Hypothalamus (tissue), 51 donors: Measurements from ENCODE around the gene NRSN2.
"Not testable (repeated sequence)": the region's sequence is repeated elsewhere in the genome, so short reads cannot be mapped to it uniquely, and the experiment has no call there.

ENCODE experiments used
- DNase-seq, 51 donors: peaks; one replicate each; lab custom pipeline; 2025; lab: John Stamatoyannopoulos, UW

NRSN2 gene

DNA sequence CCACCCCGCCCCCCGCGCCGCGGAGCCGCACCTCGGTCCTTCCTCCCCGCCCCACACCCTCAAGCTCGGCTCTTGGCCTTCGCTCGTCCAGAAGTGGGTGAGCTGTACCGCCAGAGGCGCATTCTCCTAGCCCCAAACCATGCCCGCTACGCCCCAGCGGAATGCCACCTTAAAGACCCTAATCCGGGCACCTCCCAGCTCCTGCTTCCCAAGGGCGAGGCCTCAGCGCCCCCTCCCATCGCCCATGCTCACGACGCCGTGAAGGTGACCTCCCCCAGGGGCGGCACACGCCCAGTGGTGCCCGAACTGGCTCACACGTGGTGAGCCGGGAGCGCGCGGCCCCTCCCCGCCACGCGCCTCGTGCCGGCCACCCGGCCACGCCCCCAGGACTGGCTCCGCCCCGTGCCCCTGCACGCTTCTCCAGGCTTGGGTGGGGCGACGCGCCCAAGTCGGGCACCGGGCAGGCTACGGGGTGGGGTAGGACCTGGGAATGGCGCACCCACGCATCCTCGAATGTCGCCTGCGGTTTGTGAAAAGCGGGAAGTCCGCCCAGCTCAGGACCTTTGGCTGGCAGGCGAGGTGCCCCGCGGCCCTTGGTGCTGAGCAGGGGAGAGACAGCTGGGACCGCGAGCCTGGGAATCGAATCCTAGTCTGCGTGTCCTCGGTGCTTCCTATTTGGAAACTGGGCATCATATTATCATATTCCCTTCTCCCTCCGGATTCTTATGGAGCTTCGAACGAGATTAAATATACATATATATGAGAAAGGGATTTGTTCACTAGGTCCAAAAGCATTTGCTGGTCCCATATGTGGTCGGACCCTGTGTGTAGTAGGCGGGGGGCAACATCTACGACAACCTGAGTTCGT, 22.5 kb upstream of the NRSN2 start:
- peak in 48 of 51 donors; percentile 29 to 87 (median 71) for DNase-seq

DNA sequence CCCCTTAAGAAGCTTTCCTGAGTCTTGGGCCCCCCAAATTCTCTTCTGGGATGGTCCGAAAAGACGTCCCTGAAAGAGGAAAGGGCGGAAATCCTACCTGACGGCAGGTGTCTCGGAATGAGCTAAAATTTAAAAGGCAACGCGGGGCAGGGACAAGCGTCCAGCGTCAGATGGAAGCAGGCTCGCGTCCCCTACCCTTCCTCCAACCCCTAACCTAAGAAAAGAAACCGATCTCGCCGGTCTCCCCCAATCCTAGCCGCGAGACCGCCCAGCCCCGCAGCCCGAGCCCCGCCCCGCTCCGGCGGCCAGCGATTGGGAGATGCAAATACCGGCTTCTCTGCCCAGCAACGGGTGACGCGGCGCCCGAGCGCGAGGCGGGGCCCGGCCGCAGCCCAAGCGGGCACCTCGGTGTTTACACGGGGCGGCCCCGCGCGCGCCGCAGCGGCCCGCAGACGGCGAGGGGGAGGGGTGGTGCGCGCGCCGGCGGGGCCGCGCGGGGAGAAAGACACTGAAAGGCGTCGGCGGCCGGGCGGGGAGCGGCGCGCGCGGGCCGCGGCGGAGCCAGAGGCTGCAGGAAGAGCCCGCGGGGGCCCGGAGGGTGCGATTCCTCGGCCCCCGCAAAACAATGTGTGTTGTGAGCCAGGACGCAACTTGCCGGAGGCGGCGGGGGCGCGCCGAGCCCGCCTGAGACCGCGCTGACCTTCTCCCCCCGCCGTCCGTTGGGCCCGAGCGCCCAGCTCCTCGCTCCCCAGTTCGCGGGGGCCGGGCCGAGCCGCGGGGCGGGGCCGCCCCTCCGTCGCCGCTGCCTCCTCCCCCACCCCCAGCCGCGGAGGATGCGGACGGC, 21.6 kb upstream of the NRSN2 start, which contains the start of gene SOX12:
Gene SOX12 (plus strand): TSS at position 508 of the 844 bp plus-strand sequence. CDS start 373 bp downstream, outside the sequence.
- DNase-seq, result peak in 50 of 51 donors; percentile 68 to 100 (median 96)

DNA sequence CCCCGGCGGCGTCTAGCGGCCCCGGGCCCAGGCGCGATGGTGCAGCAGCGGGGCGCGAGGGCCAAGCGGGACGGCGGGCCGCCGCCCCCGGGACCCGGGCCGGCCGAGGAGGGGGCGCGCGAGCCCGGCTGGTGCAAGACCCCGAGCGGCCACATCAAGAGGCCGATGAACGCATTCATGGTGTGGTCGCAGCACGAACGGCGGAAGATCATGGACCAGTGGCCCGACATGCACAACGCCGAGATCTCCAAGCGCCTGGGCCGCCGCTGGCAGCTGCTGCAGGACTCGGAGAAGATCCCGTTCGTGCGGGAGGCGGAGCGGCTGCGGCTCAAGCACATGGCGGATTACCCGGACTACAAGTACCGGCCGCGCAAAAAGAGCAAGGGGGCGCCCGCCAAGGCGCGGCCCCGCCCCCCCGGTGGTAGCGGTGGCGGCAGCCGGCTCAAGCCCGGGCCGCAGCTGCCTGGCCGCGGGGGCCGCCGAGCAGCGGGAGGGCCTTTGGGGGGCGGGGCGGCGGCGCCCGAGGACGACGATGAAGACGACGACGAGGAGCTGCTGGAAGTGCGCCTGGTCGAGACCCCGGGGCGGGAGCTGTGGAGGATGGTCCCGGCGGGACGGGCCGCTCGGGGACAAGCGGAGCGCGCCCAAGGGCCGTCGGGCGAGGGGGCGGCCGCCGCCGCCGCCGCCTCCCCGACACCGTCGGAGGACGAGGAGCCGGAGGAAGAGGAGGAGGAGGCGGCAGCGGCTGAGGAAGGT, 20.8 kb upstream of the NRSN2 start:
- DNase-seq, result peak in 46 of 51 donors; percentile 26 to 75 (median 60)

DNA sequence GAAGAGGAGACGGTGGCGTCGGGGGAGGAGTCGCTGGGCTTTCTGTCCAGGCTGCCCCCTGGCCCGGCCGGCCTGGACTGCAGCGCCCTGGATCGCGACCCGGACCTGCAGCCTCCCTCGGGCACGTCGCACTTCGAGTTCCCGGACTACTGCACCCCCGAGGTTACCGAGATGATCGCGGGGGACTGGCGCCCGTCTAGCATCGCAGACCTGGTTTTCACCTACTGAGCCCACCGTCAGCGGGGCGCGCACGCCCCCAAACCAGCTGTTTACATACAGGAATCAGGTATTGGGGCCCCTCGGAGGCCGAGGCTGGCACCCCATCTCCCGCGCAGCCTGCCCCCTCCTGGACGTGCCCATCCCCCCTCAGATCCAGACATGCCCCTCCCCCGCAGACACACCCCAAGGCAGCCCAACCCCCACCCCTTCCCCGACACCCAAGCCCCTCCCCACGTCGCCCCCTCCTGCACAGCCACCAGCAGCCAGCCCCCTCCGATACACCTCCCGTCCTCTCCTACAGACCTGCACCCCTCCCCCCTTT, 20.2 kb upstream of the NRSN2 start:
- DNase-seq, result peak in 9 of 51 donors; percentile 42 to 81 (median 54)

DNA sequence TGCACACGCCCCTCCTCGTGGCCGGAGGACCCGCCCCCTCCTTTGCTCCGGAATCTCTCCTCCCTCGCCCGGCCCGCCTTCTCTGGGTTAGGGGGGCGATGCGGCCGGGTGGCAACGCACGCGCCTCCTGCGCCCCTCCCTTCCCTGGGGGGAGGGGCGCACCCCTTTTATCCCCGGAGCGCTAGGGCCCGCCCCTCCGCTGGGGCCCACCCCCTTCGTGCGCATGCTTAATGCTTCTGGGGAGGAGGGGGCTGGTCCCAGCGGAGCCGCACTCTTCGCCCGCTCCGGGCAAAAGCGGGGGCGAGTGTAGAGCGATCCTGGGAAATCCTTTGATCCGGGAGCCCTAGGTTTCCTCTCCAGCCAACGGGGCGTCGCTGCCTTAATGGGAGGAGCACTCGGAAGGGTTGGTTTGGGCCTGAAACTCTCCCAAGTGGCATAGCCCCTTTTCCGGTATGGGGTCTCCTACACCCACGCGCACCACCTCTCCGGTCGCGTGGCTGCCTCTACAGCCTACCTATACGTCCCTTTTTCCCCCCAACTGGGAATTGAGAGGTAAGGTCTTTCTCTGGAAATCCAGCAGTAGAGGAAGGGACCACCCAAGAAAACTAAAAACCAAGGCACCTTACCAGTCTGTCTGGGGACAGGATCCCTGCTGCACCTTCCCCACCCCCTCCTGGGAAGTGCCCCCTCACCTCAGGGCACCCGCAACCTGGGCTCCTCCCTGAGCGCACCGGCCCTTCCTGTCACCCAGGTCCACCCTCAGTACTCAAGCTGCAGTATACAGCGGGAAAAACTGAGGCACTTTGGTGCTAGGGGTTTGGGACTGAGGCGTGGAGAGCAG, 19.5 kb upstream of the NRSN2 start:
- peak in 50 of 51 donors; percentile 36 to 92 (median 80) for DNase-seq

DNA sequence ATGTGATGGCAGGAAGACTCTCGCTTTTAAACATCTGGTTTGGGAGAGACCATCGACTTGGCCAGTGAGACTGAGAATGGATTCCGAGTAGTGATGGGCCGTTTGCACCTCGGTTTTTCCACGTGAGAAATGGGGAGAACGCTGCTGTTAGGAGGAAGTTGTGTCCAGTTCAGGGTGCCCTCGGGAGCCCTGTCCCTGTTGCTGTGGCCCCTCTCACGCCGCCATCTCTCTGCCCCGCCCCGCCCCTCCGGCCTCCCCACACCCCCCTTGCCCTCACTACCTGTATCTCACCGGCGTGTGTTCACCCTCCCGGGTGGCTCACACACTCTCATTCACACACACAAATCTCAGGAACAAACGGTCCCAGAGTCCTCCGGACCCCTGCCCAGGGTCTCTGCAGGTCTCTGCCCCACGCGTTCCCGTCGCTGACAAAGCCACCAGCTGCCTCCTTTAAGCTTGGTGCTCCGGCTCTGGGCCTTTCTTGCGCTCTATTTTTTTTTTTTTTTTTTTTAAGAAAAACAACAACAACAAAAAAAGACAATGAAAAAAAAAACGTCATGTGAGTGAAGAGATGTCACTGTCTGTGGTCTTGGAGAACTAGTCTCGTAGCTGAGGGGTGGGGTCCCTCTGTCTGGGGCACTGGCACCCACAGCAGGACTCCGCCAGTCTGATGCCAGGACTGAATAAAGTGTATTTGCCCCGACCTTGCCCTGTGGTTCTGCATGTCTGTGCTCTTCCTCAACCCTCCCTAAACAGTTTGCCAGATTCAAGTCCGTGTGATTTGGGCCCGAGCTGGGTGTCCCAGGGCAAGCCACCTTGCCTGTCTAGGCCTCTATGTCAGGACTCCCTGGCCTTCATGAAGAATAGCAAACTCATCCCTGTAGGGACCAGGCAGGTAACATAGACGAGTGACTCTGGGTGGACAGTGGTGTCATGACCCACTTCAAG, 18.6 kb upstream of the NRSN2 start:
- no peak for DNase-seq

DNA sequence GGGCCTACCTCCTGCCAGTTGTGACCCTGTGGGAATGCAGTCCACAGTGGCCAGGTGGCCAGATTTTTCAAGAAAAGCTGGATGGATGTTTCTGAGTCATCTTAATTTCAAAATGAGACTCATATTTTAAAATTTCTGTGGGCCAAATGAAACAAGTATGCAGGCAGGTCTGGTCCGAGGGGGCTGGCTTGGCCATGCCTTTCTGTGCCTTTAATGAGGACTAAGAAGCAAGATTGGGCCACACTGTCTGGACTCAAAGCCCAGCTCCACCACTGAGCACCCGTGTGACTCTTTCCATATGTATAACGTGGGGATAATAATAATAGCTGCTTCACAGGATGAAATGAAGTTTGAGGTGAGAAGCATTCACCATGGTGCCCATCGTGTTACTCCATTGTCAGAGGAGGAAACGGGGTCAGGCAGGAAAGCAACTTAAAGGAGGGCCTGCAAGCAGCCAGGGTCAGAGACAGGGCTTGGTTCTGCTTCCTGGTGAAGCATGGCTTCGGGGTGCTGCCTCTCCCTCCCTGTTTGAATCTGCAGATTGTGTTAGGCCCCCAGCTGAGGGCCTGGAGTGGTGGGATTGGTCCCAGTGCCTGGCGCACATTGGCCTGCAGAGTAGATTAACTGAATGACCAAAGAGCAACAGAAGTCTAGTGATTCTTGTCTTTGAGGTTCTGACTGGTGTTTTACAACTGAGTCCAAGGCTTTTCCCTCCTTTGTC, 17.8 kb upstream of the NRSN2 start:
- no peak for DNase-seq

DNA sequence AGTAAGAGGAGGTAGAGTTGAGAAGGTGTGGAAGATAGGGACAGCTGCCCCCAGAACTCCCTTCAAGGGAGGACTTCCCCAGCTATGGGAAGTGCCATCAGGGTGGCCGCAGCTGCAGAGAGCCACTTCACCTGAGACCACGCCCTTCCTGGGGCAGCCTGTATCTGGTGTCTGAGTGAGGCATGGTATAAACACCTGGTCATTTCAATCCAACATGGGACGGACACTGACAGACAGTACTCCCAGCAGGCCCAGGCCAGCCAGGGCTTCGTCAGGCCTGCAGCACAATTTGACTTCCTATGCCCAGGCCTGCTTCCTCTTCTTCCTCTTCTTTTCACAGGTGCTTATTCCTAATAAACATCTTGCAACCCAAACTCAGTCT, 17.1 kb upstream of the NRSN2 start:
- no peak for DNase-seq

DNA sequence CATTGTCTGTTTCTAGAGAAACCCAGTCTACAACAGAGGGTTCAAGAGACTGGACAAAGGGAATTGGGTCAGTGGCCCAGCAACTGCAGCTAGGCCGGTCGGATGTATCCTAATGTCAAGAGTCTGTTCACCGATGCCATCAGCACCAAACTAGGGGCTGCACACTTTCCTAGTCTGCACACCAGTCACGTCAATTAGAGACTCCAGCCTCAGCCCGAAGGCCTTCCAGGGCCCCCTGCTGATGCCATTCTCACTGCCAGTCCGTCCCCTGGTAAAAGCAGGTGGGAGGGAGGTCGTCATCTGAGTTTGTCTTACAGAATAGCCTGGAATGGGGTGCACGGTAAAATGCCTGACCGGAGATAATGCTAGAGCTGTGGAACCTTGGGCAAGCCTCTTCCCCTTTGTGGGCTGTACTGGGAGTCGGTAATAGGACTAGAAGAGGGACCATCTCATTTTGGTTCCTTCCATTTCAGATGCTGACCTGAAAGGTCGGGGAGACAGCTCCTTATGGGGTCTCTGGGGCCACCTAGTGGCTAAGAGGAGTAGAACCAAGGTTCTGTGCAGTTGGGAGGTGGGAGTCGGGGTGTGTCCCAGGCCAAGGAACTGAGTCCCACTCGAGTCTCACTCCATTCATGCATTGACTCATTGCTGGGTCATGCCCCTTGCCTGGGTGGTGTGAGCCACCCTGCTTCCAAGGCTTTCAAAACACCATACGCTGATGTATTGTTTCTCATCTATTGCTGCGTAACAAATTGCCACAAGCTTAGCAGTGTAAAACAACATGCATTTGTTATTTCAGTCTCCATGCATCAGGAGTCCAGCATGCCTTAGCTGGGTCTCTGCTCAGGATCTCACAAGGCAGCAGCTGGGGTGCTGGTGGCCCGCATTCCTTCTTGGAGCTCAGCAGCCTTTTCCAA, 16.4 kb upstream of the NRSN2 start:
- DNase-seq, result peak in 34 of 51 donors; percentile 10 to 68 (median 34)

DNA sequence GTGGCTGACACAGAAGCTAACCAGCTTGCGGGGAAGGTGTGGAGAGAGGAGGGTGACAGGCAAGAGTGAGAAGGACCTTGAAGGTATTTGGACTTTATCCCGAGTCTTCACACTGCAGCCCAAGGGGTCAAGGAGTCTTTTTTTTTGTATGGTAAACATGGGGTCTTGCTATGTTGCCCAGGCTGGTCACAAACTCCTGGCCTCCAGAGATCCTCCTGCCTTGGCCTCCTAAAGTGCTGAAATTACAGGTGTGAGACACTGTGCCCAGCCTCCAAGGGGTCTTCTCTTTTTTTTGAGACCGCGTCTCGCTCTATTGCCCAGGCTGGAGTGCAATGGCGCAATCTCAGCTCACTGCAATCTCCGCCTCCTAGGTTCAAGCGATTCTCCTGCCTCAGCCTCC, 12.3 kb upstream of the NRSN2 start:
- DNase-seq, result no peak

DNA sequence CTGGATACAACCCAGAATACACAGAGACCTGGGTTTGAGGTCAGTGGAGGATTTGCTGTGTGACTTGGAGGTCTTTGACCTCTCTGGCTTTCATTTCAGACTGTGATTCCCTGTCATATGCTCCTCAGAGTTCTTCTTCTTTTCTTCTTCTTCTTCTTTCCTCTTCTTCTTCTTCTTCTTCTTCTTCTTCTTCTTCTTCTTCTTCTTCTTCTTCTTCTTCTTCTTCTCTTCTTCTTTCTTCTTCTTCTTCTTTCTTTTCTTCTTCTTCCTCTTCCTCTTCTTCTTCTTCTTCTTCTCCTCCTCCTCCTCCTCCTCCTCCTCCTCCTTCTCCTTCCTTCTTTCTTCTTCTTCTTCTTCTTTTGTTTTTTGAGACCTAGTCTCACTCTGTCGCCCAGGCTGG, 10.9 kb upstream of the NRSN2 start:
- not testable (repeated sequence) for DNase-seq

DNA sequence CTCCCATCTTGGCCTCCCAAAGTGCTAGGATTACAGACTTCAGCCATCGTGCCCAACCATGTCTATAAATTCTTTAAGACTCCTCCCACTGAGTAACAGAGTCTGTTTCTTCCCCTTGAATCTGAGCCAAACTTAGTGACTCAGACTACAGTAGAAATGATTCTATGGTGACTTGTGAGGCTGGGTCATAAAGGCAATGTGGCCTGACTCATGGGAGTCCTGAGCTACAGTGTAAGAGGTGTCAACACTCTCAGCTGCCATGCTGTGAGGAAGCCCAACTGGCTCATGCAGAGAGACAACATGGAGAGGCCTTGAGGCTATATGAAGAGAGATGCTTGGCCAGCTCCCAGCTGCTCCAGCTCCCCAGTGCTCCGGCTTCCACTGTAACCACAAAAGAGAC, 5.2 kb upstream of the NRSN2 start:
- DNase-seq, result no peak

DNA sequence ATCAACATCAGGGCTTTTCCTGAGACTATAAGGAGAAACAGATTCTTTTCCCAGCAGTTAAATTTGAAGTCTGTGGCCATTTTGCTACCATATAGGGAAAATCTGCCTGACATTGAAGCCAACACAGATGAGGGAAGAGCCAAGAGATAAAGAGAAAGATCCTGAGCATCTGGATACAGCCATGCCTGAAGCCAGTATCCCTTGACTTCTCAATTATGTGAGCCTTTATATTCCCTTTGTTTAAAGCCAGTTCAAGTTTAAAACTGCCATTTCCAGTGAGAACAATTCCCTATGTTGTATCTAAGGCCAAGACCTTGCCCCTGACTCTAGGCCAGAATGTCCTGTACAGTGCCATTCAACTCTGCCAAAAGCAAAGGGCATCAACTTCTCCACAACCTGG, 3.8 kb upstream of the NRSN2 start:
- DNase-seq, result no peak

DNA sequence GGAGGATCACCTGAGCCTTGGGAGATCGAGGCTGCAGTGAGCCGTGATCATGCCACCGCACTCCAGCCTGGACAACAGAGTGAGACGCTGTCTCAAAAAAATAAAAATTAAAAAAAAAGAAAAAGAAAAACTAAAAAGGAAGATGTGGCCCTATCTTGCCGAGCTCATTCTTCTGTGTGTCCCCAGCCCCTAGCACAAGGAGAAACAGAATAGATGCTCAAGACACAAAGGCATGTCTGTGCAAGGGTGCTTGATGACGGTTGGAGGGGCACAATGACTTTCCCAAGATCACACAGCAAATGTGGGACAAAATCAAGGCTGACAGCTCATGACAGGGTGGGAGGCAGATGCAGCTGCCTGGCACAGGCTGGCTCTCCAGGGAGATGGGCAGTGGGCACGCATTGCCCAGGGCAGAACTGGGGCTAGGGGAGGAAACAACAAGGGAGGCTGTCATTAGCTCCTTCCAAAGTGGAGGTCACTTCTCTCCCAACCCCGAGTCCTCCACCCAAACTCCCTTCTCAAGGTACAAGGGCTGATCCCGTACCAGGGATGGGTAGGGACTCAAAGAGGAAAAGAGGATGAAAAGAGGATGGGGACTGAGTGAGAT, 775 bp upstream of the NRSN2 start:
- no peak for DNase-seq

DNA sequence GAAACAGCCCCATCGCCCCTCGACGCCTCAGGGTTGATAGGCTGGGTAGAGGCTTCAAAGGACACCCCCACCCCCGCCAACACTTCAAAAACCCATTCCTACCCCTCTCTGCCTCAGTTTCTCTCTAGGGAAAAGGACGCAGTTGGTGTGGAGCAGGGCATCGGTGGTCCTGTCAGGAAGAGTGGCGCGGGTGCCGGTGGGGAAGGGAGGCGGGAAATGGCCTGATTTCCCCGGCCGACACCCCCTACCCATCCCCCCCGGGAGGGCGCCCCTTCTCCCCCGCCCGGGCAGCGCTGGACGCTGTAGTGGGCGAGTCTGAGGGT, 367 bp downstream of the NRSN2 start:
- DNase-seq, result peak in 1 of 51 donors; percentile 47
